ENCODE measurements around the gene FNTB. TPM values are rescaled to one million over a fixed set of nuclear protein-coding genes. Genes with fewer than 3 reads are reported as not detected.

The FNTB gene
- total and polyA plus RNA-seq, 2 of the 13 experiments (the other 11 are each of a cell fraction or from before 2014, with no cell fraction given): 23.6 to 28.5 TPM

- peak; percentile 56; the same call in 1 of the 2 replicates for TF ChIP-seq KIAA2018 (CRISPR knock-in tag; IDR thresholded peaks at IDR 0.05; ENCODE audit: borderline replicate concordance)
- peak; percentile 78; the same call in 1 of the 2 replicates for TF ChIP-seq HNRNPL (IDR thresholded peaks at IDR 0.05; ENCODE audit: low read depth, low read length)
- peak; percentile 95 for TF ChIP-seq XRCC5 (optimal IDR thresholded peaks at IDR 0.05; ENCODE audit: low read length)
- TF ChIP-seq, protein P1, sequence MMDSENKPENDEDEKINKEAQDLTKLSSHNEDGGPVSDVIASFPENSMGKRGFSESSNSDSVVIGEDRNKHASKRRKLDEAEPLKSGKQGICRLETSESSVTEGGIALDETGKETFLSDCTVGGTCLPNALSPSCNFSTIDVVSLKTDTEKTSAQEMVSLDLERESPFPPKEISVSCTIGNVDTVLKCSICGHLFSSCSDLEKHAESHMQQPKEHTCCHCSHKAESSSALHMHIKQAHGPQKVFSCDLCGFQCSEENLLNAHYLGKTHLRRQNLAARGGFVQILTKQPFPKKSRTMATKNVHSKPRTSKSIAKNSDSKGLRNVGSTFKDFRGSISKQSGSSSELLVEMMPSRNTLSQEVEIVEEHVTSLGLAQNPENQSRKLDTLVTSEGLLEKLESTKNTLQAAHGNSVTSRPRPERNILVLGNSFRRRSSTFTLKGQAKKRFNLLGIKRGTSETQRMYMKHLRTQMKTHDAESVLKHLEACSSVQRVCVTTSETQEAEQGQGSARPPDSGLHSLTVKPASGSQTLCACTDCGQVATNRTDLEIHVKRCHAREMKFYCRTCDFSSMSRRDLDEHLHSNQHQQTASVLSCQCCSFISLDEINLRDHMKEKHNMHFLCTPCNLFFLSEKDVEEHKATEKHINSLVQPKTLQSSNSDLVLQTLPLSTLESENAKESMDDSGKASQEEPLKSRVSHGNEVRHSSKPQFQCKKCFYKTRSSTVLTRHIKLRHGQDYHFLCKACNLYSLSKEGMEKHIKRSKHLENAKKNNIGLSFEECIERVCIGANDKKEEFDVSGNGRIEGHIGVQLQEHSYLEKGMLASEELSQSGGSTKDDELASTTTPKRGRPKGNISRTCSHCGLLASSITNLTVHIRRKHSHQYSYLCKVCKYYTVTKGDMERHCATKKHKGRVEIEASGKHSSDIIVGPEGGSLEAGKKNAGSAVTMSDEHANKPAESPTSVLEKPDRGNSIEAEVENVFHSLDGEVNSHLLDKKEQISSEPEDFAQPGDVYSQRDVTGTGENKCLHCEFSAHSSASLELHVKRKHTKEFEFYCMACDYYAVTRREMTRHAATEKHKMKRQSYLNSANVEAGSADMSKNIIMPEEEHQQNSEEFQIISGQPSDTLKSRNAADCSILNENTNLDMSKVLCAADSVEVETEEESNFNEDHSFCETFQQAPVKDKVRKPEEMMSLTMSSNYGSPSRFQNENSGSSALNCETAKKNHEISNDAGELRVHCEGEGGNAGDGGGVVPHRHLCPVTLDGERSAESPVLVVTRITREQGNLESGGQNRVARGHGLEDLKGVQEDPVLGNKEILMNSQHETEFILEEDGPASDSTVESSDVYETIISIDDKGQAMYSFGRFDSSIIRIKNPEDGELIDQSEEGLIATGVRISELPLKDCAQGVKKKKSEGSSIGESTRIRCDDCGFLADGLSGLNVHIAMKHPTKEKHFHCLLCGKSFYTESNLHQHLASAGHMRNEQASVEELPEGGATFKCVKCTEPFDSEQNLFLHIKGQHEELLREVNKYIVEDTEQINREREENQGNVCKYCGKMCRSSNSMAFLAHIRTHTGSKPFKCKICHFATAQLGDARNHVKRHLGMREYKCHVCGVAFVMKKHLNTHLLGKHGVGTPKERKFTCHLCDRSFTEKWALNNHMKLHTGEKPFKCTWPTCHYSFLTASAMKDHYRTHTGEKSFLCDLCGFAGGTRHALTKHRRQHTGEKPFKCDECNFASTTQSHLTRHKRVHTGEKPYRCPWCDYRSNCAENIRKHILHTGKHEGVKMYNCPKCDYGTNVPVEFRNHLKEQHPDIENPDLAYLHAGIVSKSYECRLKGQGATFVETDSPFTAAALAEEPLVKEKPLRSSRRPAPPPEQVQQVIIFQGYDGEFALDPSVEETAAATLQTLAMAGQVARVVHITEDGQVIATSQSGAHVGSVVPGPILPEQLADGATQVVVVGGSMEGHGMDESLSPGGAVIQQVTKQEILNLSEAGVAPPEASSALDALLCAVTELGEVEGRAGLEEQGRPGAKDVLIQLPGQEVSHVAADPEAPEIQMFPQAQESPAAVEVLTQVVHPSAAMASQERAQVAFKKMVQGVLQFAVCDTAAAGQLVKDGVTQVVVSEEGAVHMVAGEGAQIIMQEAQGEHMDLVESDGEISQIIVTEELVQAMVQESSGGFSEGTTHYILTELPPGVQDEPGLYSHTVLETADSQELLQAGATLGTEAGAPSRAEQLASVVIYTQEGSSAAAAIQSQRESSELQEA (CRISPR knock-in tag; IDR thresholded peaks at IDR 0.05; ENCODE audit: not compliant biosample characterization): peak; percentile 46
- peak; percentile 64; the same call in 1 of the 2 replicates for TF ChIP-seq ZSCAN25 (CRISPR knock-in tag; IDR thresholded peaks at IDR 0.05)
- TF ChIP-seq, protein P2, sequence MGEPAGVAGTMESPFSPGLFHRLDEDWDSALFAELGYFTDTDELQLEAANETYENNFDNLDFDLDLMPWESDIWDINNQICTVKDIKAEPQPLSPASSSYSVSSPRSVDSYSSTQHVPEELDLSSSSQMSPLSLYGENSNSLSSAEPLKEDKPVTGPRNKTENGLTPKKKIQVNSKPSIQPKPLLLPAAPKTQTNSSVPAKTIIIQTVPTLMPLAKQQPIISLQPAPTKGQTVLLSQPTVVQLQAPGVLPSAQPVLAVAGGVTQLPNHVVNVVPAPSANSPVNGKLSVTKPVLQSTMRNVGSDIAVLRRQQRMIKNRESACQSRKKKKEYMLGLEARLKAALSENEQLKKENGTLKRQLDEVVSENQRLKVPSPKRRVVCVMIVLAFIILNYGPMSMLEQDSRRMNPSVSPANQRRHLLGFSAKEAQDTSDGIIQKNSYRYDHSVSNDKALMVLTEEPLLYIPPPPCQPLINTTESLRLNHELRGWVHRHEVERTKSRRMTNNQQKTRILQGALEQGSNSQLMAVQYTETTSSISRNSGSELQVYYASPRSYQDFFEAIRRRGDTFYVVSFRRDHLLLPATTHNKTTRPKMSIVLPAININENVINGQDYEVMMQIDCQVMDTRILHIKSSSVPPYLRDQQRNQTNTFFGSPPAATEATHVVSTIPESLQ (CRISPR knock-in tag; conservative IDR thresholded peaks at IDR 0.05): 0 out of 2 replicates have a peak, but pooled peaks have one; percentile 22
- peak; percentile 89 for TF ChIP-seq POGZ (CRISPR knock-in tag; IDR thresholded peaks at IDR 0.05)
- TF ChIP-seq AGO2 (optimal IDR thresholded peaks at IDR 0.05; ENCODE audit: low read depth, low read length): peak; percentile 75
- TF ChIP-seq ZNF563 (CRISPR knock-in tag; IDR thresholded peaks at IDR 0.05): peak; percentile 67; the same call in 1 of the 2 replicates
Observed at GRCh38 chr14:64986648-64987437, at the start of gene FNTB (continued).
